Central memory CD8-positive, alpha-beta T cell (primary cell): ENCODE results near the gene SUMF1.

Source experiments
- ATAC-seq: fragments of 150-1000 bp; cut with Tn5 transposase; replicated peaks from 2 replicates; pipeline ENCODE4 v1.10.0; 2022; ENCODE audit warnings: mild to moderate bottlenecking, moderate FRiP score, moderate number of reproducible peaks; ENCODE audit not compliant: poor library complexity, severe bottlenecking; ENCODE audit errors: extremely low read depth
- DNase-seq, 2 donors: peaks; one replicate each; pipeline ENCODE4 v3.0.0; 2021; ENCODE audit warnings: low spot score in 2 of 2
- H3K27ac Mint-ChIP-seq: one replicate; pipeline ENCODE4 v1.8.0; 2022; ENCODE audit warnings: low read depth, mild to moderate bottlenecking, moderate library complexity, mixed read lengths
- H3K27me3 Mint-ChIP-seq: one replicate; pipeline ENCODE4 v1.8.0; 2022; ENCODE audit warnings: mixed read lengths
- H3K36me3 Mint-ChIP-seq: one replicate; pipeline ENCODE4 v1.8.0; 2022; ENCODE audit warnings: mild to moderate bottlenecking, moderate library complexity, mixed read lengths; ENCODE audit not compliant: insufficient read depth
- H3K4me1 Mint-ChIP-seq: one replicate; pipeline ENCODE4 v1.8.0; 2022; ENCODE audit warnings: mixed read lengths
- H3K4me3 Mint-ChIP-seq: one replicate; pipeline ENCODE4 v1.8.0; 2022; ENCODE audit warnings: mild to moderate bottlenecking, moderate library complexity, mixed read lengths
- H3K9me3 Mint-ChIP-seq: one replicate; pipeline ENCODE4 v1.8.0; 2022; ENCODE audit warnings: mixed read lengths

The SUMF1 gene

DNA sequence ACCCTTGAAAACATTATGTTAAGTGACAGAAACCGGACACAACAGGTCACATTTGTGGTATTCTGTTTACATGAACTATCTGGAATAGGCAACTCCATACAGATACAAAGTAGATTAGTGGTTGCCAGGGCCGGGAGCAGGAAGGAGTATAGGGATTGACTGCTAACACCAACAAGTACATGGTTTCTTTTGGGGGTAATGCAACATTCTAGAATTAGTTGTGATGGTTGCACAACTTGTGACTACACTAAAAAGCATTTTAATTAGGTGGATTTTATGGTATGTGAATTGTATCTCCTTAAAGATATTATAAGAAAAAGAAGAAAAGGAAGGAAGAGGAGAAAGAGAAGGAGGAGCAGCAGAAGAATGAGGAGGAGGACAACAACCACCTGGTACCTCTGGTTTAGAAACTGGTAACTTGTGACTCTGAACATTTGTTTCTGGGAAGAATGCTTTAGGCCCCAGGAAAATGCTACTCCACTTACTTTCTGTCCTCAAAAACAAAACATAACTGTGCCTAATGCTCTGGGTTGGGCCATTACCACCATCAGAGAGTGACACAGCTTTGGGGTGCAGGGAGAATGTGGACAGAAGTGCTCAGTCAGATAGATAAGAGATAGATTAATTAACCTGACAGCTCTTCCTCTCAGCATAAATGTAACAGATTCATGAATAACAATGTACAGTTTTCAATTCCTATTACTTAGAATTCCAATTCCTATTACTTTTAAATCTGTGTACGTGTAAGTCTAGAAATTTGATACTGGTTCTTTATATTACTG lies 143.6 kb downstream of the SUMF1 start:
- DNase-seq, result no peak

DNA sequence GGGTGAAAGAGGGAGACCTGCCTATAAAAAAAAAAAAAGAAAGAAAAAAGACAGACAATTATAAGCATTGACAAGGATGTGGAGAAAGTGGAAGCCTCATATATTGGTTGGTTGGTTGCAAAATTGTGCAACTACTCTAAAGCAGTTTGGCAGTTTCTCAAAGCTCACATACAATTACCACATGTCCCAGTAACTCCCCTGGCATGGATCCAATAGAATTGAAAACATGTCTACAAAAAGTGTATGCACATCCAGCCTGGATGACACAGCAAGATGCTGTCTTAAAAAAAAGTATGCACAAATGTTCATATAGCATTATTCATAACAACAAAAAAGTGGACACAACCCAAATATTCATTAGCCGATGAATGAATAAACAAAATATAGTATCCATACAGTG lies 144.4 kb downstream of the SUMF1 start:
- no peak for ATAC-seq
- Mint-ChIP-seq H3K36me3 (no peaks in the 10 kb centered on the region), H3K27me3 (no peaks in the 10 kb centered on the region), H3K27ac (no peak overlapping the region), H3K9me3 (no peaks in the 10 kb centered on the region), H3K4me1 (no peaks in the 10 kb centered on the region), H3K4me3 (no peak overlapping the region)
- DNase-seq, result no peak

More for the DNA sequence above, 143.6 kb downstream of the SUMF1 start:
- Mint-ChIP-seq H3K36me3 (no peaks in the 10 kb centered on the region), H3K27ac (no peak overlapping the region), H3K9me3 (no peaks in the 10 kb centered on the region), H3K4me3 (no peak overlapping the region), H3K27me3 (no peaks in the 10 kb centered on the region), H3K4me1 (no peaks in the 10 kb centered on the region)
- ATAC-seq, result no peak

DNA sequence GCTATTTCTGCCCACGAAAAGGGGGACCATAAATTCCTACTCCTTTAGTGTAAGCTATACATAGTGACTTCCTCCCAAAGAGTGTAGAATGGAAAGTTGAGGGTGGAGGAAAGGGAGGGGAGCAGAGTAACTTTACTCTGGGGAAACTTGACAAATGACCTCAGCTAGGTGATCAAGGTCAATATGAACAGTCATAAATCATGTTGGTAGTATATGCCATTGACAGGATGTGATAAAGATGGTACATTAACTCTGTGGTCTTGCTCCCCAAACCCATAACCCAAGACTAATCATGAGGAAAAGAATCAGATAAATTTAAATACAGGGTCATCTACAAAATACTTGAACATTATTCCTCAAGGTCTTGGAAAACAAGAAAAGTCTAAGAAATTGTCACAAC lies 145.3 kb downstream of the SUMF1 start:
- Mint-ChIP-seq H3K4me3 (no peak overlapping the region), H3K9me3 (no peaks in the 10 kb centered on the region), H3K27ac (no peak overlapping the region), H3K36me3 (no peaks in the 10 kb centered on the region), H3K27me3 (no peaks in the 10 kb centered on the region), H3K4me1 (no peaks in the 10 kb centered on the region)
- DNase-seq (no peak), ATAC-seq (no peak)

DNA sequence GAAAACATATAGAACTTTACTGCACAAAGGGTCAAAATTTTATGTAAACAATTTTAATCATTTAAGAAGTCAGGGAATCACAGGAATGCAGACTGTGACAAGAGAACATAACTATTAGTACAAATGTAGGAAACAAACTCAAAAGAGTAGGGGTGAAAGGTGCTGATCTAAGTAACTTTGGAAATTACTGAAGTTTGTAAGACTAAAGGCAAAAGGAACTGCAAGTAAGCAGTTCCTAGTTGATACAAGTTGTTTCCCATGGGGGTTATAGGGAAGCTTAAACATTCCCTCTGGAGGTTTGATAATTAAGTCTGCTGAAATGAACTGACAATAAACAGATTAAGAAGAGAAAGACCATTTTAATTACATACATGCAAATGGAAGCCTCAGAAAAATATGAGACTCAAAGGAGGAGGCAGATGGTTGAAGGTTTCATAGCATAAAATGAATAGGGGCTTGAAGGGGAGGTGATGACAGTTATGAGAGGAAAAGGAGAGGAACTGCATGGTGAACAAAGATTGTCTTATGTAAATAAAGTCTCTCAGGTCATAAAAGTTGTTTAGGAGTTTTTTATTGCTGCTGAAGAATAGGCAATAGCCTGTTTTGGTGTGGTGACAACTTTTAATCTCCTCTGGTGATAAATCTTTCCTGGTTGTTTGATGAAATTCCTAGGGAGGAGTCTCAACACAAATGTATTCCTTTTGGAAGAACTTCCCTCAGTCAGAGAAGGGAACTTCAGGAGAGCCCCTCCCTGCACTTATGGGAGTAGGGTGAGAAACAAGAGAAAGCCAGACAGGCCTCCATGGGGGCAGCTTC lies 146.8 kb downstream of the SUMF1 start:
- no peak for ATAC-seq
- H3K9me3 Mint-ChIP-seq, result no peaks in the 10 kb centered on the region
- no peak overlapping the region for H3K27ac Mint-ChIP-seq
- H3K4me3 Mint-ChIP-seq, result no peak overlapping the region
- no peaks in the 10 kb centered on the region for H3K27me3 Mint-ChIP-seq
- DNase-seq, result no peak
- H3K36me3 Mint-ChIP-seq, result no peaks in the 10 kb centered on the region
- H3K4me1 Mint-ChIP-seq, result no peaks in the 10 kb centered on the region

DNA sequence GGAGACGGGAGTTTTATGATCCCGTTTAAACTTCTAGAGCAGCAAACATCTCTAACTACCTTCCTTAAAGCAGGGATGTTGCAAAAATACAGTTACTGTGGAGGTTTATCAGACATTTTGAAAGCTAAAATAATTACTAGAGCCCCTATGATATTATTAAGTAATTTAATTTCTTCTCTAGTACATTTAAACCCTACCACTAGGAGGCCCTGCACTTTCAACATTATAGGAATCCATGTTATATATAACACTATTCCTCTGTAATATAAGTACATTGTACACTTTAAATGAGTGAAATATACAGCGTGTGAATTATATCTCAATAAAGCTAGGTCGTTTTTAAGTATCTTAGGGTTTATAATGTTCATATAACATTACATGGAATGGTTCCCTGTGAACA lies 152.4 kb downstream of the SUMF1 start:
- H3K27ac Mint-ChIP-seq, result no peak overlapping the region
- ATAC-seq (no peak), DNase-seq (no peak)
- peaks cover 9% of the 10 kb centered on the region for H3K36me3 Mint-ChIP-seq
- H3K4me3 Mint-ChIP-seq, result no peak overlapping the region
- H3K27me3 Mint-ChIP-seq, result no peaks in the 10 kb centered on the region
- H3K4me1 Mint-ChIP-seq, result peaks cover 9% of the 10 kb centered on the region
- no peaks in the 10 kb centered on the region for H3K9me3 Mint-ChIP-seq

DNA sequence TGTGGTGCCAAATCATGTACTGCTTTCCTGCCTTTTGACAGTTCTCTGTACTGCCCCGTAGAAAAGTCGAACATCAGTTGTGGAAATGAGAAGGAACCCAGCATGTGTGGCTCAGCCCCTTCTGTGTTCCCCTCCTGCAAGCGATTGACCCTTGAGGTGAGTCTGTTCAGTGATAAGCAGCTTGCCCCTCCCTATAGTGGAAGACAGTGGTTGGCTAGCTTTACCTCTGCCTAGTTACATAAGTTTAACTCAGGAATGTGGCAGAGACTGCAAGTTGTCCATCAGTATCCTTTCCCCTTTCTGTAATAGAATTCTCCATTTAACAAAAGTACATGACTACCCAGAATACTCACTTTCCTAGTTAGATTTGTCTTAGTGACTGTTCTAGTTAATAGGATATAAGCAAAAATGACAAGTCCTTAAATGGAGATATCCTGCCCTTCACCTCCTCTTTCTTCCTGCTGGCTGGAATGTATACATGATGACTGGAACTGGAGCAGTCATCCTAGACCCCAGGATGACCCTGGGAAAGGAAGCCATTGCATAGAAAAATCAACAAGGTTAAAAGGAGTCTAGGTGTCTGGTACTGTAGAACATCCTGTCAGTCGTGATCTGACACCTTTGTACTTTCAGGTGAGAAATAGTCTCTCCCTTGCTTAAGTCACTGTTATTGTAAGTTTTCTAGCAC lies 153.3 kb downstream of the SUMF1 start:
- Mint-ChIP-seq H3K27me3 (no peaks in the 10 kb centered on the region), H3K4me3 (no peak overlapping the region), H3K27ac (no peak overlapping the region), H3K9me3 (no peaks in the 10 kb centered on the region), H3K36me3 (peaks cover 9% of the 10 kb centered on the region), H3K4me1 (peaks cover 9% of the 10 kb centered on the region)
- ATAC-seq (no peak), DNase-seq (no peak)

DNA sequence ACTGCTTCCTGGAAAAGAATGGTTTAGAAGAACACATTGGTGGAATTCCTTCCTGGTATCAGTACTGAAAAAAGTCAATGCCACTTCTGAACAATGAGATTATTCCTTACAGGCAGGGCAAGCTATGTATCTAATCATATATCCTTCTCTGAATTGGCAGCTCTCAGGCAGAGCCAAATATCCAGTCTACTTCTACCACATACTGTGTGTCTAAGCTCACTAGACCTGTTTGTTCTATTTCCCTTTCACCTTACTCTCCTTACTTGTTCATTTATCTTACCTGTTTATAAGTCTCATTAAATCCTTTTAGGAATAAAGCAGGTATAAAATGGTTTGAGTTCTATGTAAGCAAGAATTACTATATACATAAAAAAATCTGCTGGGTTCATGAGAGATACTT lies 155.6 kb downstream of the SUMF1 start:
- H3K4me3 Mint-ChIP-seq, result no peak overlapping the region
- H3K9me3 Mint-ChIP-seq, result no peaks in the 10 kb centered on the region
- peaks cover 9% of the 10 kb centered on the region for H3K4me1 Mint-ChIP-seq
- peaks cover 11% of the 10 kb centered on the region for H3K36me3 Mint-ChIP-seq
- ATAC-seq, result no peak
- H3K27ac Mint-ChIP-seq, result no peak overlapping the region
- DNase-seq, result no peak
- H3K27me3 Mint-ChIP-seq, result no peaks in the 10 kb centered on the region
